ENCODE results near the gene CBFA2T2. TPM values are rescaled to one million over a fixed set of nuclear protein-coding genes. Genes with fewer than 3 reads are reported as not detected.
"Not testable (repeated sequence)": the region's sequence is repeated elsewhere in the genome, so short reads cannot be mapped to it uniquely, and the experiment has no call there.

The CBFA2T2 gene
- total RNA-seq, 2 experiments from 2014 or later = 10.2 to 10.9 TPM

GRCh38 chr20:33644313-33645071 lies 154.6 kb downstream of the CBFA2T2 start:
- H3K4me3 Mint-ChIP-seq = no peak overlapping the region
- ChIA-PET POLR2A (no interaction called here), CTCF (no interaction called here)
- H3K9me3 Mint-ChIP-seq = no peaks in the 10 kb centered on the region
- DNase-seq (no peak), ATAC-seq (no peak)
- TF ChIP-seq CTCF (IDR thresholded peaks at IDR 0.05) = no peak
- H3K27ac Mint-ChIP-seq = no peak overlapping the region
- no peaks in the 10 kb centered on the region for H3K27me3 Mint-ChIP-seq
- intact Hi-C loops (cut with micrococcal nuclease) = no loop called here
- H3K4me1 Mint-ChIP-seq (ENCODE audit: low read depth) = peaks cover 18% of the 10 kb centered on the region
- H3K36me3 Mint-ChIP-seq (ENCODE audit: low read depth) = peaks cover 9% of the 10 kb centered on the region

GRCh38 chr20:33645072-33645358 lies 155.1 kb downstream of the CBFA2T2 start:
- no peak overlapping the region for H3K4me3 Mint-ChIP-seq
- no peaks in the 10 kb centered on the region for H3K9me3 Mint-ChIP-seq
- peaks cover 9% of the 10 kb centered on the region for H3K36me3 Mint-ChIP-seq (ENCODE audit: low read depth)
- DNase-seq (no peak), ATAC-seq (no peak)
- H3K27ac Mint-ChIP-seq = no peak overlapping the region
- no peaks in the 10 kb centered on the region for H3K27me3 Mint-ChIP-seq
- CTCF ChIA-PET = no interaction called here
- intact Hi-C loops (cut with micrococcal nuclease) = no loop called here
- POLR2A ChIA-PET = no interaction called here
- no peak for TF ChIP-seq CTCF (IDR thresholded peaks at IDR 0.05)
- H3K4me1 Mint-ChIP-seq (ENCODE audit: low read depth) = peaks cover 22% of the 10 kb centered on the region

GRCh38 chr20:33645396-33645795 lies 155.5 kb downstream of the CBFA2T2 start:
- no peaks in the 10 kb centered on the region for H3K27me3 Mint-ChIP-seq

GRCh38 chr20:33646191-33646590 lies 156.3 kb downstream of the CBFA2T2 start:
- Mint-ChIP-seq H3K36me3 (ENCODE audit: low read depth) (peaks cover 9% of the 10 kb centered on the region), H3K4me1 (ENCODE audit: low read depth) (peaks cover 23% of the 10 kb centered on the region), H3K9me3 (no peaks in the 10 kb centered on the region), H3K27ac (no peak overlapping the region), H3K27me3 (no peaks in the 10 kb centered on the region), H3K4me3 (no peak overlapping the region)
- DNase-seq (no peak), ATAC-seq (no peak)
- ChIA-PET CTCF (interaction anchor here (2.1 kb wide), 1 partner anchor 21 kb away, joined by 7 read pairs; the partner anchor contains the start of gene ACTL10), POLR2A (interaction anchor here (0.9 kb wide), 1 partner anchor 21 kb away, joined by 3 read pairs; the partner anchor contains the start of gene ACTL10)
- no peak for TF ChIP-seq CTCF (IDR thresholded peaks at IDR 0.05)
- intact Hi-C loops (cut with micrococcal nuclease) = no loop called here

More at GRCh38 chr20:33645396-33645795, 155.5 kb downstream of the CBFA2T2 start:
- TF ChIP-seq CTCF (IDR thresholded peaks at IDR 0.05) = no peak
- Mint-ChIP-seq H3K4me1 (ENCODE audit: low read depth) (peaks cover 23% of the 10 kb centered on the region), H3K9me3 (no peaks in the 10 kb centered on the region), H3K27ac (no peak overlapping the region), H3K4me3 (no peak overlapping the region), H3K36me3 (ENCODE audit: low read depth) (peaks cover 9% of the 10 kb centered on the region)
- no peak for ATAC-seq
- ChIA-PET POLR2A (interaction anchor here (0.6 kb wide), 1 partner anchor 32 kb away, joined by 3 read pairs; no protein-coding TSS in a partner anchor), CTCF (interaction anchor here (2.1 kb wide), 1 partner anchor 22 kb away, joined by 7 read pairs; the partner anchor contains the start of gene ACTL10)
- intact Hi-C loops (cut with micrococcal nuclease) = no loop called here
- no peak for DNase-seq

- H3K27me3 Mint-ChIP-seq; POLR2A ChIA-PET; H3K4me3 Mint-ChIP-seq; H3K27ac Mint-ChIP-seq; intact Hi-C loops (cut with micrococcal nuclease); DNase-seq; H3K36me3 Mint-ChIP-seq (ENCODE audit: low read depth); ATAC-seq; H3K9me3 Mint-ChIP-seq: not testable (repeated sequence)
- CTCF ChIA-PET = interaction anchor here (1.1 to 2.1 kb wide), 2 partner anchors 9 to 20 kb away, joined by 3 to 7 read pairs; partner anchors contain the start of gene ACTL10
- peaks cover 26% of the 10 kb centered on the region for H3K4me1 Mint-ChIP-seq (ENCODE audit: low read depth)
Measured at GRCh38 chr20:33646959-33647602, 157.2 kb downstream of the CBFA2T2 start.
